NOMO-1 treated with dmso at 0.1 percent for 144 hours (cell line): ENCODE data around the gene GSTT4.
"Not testable (repeated sequence)": the region's sequence is repeated elsewhere in the genome, so short reads cannot be mapped to it uniquely, and the experiment has no call there.

Source experiments
- DNase-seq: peaks from one replicate; lab custom pipeline; 2025; ENCODE audit not compliant: unreplicated experiment; lab: John Stamatoyannopoulos, UW

The GSTT4 gene

DNA sequence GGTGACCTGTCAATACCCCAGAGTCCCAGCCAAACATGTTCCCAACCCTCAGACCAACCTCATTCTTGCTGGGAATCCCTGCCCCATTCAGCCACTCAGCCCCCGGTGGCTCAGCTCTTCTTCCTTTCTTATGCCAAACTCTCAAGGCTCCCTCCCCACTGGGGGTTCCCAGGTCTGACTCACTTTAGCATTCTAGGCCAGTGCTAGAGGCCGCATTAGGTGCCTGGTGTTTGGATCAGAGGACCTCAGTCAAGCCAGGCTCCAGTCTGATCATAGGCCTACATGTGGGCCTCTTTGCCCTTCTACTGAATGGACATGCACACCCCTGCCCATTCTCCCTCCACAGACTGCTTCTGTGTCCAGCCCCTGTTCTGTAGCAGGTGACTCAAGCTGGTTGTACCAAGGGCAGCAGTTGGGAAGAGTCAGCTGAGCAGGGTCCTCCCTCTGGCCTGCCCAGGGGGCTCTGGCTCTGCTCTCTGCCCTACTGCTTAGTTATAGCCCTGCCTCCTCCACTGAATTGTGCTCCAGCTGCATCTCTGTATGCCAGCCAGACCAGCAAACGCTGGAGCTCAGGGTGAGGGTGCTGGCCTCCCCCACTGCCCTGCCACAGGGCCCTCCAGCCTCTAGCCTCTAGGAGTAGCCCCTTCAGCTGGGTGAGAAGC, 15.5 kb downstream of the GSTT4 start:
- not testable (repeated sequence) for DNase-seq

DNA sequence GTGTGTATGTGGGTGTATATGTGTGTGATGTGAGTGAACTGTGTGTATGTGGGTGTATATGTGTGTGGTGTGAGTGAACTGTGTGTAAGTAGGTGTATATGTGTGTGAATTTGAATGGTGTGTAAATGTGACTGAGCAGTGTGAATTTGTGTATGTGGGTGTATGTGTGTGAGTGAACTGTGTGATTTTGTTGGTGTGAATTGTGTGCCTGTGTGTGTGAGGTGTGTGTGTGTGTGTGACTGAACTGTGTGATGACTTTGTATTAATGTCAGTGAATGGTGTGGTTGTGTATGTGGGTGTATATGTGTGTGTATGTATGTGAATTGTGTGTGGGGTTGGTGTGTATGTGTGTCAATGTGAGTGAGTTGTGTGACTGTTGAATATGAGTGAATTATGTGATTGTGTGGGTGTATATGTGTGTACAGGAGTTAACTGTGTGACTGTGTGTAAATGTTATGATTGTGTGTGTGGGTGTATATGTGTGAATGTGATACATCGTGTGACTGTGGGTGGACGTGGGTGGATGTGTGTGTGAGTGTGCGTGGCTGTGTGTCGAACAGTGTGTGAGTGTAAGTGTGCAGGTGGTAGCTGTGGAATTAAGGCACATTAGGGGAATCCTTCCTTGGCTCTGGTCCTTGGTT, 18.6 kb downstream of the GSTT4 start:
- DNase-seq = not testable (repeated sequence)

DNA sequence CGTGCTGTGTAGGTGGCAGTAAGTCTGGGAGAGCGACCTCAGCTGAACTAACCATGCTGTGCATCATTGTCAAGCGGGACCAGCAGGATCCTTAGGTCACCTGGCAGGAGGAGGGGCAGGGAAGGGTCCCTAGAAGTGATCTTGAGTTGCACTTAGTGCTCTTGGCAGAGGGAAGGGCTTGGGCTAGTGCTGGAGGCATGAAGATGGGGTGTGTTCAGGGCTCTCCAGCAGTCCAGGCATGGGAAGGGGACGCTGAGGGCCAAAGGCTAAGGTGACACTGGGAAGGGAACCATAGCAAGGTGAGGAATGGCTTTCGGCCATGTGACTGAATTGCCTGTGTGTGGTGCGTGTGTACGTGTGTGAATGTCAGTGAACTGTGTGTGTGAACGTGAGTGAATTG, 19.2 kb downstream of the GSTT4 start:
- DNase-seq = not testable (repeated sequence)

DNA sequence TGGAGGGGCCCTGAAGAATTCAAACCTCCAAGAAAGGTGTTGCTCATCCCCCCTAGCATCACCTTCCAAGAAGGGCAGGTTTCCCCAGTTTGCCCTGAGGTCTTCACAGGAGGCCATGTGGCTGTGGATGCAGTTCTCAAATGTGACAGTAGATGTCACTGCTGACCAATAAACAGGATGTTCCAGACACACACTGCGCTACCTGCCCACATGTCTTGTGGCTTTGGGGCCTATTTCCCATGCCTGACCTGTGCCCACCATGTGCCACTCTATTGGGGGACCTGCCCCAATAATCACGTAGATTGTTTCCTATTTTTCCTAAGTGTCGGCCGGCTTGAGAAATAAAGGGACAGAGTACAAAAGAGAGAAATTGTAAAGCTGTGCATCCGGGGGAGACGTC, 20.8 kb downstream of the GSTT4 start:
- DNase-seq = no peak

DNA sequence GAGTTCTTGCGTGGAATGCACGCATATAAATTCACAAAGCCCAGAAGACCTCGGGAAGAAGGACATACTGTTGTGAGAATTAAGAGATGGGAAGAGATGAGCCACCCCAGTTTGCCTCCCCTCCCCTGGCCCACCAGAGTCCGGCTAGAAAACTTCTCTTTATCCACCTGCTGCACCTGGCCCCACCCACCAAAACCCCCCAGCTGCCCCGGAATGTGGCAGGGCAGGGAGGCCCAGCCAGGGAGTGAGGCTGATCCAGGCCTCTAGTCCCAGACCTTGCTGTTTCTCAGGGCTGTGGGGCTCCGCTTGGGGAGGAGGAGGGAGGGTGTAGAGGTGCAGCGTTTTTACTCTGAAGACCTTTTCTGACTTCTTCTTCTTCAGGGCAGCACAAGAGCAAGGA, 24.7 kb downstream of the GSTT4 start:
- not testable (repeated sequence) for DNase-seq

DNA sequence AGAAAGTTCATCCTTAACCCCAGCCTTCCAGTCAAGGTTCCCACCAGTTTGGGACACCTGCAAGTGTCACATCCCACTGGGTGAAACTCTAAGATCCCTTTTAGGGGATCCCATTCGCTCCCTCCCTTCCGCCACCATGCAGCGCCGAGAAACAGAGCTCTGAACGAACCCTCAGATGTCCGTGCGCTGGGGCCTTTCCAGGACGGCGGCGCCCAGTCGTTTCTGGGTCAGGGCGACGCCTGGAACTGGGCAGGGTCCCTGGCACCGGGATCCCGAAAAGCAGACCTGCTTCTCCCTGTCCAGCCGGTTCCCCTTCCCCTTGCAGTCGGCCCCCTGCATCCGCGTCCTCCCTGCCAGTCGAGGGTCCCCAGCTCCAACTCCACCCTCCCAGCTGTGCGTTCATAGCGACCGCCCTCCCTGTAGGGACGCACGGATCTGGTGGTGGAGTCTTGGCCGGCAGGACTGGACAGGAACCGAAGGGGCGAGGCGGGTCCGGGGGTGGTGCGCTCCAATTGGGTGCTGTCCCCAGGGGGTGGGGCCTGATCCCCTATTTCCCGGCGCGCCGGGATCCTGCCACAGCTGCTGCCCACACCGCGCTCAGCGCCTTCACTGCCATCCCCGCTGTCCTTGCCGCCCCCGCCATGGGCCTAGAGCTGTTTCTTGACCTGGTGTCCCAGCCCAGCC, 25.6 kb downstream of the GSTT4 start, which contains the start of gene GSTT2:
Gene GSTT2, plus strand, starts transcription at position 578 of the 684 bp plus-strand sequence.
- DNase-seq = not testable (repeated sequence)

DNA sequence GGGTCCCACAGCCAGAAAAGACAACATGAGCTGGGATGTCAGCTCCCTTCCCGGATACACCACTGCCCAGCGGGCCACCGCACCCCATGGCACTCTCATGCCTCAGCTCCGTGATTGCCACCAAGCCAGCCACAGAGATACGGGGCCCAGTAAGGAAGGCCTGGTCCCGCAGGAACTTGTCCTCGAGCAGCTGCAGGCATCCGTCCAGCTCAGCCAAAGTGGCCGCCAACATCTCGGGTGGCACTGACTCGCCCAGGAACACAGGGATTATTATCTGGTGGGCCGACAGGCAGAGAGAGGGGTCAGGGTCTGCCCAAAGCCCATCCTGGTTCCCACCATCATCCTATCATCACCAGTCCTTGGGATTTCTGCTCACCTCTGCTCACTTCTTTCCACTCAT, 27.9 kb downstream of the GSTT4 start:
- DNase-seq = not testable (repeated sequence)

DNA sequence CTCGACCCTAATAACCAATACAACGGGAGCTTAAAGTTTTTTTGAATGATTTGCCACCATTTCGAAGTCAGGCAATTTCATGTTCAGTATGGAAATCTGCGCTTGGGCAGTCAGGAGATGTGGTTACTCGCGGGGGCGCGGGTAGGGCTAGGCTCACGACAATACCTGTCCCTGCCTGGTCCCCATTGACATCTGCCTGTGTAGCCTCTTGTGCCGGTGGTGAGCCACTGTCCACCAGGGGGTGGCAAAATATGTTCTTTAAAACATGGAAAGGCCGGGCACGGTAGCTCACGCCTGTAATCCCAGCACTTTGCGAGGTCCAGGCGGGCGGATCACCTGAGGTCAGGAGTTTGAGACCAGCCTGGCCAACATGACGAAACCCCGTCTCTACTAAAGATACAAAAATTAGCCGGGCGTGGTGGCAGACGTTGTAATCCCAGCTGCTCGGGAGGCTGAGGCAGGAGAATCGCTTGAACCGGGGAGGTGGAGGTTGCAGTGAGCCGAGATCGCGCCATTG, 30.4 kb downstream of the GSTT4 start:
- not testable (repeated sequence) for DNase-seq

DNA sequence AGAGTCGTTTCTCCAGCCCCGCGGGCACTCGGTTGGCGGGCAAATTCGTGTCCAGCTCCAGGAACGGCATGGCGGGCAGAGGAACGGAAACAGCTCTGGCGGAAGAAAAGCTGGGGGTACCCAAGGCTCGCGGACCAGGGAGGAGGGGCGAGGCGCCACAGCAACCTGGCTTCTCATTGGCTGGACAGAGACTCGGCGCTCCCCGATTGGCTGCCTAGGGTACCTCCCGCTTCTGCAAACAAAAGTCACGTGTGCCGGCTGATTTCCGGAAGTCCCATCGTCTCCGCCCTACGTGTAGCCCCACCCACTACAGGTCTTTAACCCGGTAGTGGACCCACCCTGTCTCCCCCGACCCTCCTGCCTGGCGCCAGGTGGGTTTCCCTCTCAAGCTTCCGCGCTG, 30.9 kb downstream of the GSTT4 start, which contains the start of gene DDT:
Gene DDT, minus strand, starts transcription at position 97 of the 400 bp plus-strand sequence. Its CDS starts 27 bp downstream, at position 70.
- DNase-seq = not testable (repeated sequence)

DNA sequence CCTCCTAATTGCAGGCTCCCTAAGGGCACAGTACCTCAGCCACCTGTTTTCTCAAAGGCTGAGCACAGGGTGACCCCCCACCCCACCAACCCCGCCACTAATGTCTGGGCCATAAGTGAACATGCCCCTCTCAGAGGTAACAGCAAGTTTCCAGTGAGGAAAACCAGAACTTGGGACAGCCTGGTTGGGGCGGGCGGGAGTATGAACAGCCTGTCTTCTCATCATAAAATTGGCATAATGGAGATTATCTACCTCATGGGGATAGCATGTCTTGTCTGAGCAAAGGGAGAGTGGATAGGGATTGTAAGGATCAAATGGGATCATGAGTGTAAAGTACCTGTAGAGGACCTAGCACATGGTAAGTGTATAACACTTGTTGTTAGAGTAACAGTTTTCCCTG, 33.3 kb downstream of the GSTT4 start:
- DNase-seq = not testable (repeated sequence)

DNA sequence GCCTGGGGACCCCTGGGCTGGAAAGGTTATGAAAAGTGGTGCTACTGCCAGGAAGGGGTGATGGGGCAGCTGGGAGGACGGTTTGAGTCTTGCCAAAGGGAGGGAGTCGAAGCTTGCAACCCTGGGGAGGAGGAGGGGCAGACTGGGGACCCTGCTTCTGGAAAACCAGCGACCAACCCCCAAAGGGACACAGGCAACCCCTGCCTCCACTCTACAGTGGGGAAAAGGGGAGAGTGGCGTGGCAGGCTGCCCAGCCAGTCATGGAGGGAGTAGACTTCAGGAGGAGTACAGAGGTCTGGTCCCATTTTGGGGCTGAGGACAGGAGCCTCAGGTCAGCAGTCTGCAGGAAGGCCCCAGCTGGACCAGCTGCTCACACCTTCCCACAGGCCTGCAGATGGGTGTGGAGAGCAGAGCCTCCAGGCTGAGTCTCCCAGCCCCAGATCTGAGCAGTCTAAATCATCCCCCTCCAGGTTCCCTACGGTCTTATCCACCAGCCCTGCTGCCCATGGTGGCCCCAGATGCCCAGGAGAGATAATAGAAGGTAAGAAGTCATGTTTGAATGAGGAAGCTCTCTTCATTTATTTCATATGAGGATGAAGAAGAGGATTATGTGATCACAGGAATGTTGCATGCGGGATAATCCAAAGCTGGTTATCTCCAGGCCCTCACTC, 34.3 kb downstream of the GSTT4 start:
- no peak for DNase-seq

DNA sequence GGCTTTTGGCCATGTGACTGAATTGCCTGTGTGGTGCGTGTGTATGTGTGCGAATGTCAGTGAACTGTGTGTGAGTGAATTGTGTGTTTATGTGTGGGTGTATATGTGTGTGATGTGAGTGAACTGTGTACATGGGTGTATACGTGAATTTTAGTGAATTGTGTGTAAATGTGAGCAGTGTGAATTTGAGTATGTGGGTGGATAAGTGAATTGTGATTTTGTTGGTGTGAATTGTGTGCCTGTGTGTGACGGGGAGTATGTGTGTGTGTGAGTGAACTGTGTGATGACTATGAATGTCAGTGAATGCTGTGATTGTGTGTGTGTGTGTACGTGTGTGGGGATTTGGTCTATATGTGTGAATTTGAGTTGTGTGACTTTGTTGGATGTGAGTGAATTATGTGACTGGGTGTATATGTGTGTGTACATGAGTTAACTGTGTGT, 35.0 kb downstream of the GSTT4 start:
- no peak for DNase-seq

DNA sequence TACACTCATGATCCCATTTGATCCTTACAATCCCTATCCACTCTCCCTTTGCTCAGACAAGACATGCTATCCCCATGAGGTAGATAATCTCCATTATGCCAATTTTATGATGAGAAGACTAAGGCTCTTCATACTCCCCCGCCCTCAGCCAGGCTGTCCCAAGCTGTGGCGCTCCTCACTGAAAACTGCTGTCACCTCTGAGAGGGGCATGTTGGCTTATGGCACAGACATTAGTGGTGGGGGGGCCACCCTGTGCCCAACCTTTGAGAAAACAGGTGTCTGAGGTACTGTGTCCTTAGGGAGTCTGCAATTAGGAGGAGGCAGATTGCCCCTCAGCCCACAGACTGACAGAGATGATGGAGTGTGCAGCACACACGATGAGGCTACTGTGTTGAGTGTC, 36.2 kb downstream of the GSTT4 start:
- no peak for DNase-seq

DNA sequence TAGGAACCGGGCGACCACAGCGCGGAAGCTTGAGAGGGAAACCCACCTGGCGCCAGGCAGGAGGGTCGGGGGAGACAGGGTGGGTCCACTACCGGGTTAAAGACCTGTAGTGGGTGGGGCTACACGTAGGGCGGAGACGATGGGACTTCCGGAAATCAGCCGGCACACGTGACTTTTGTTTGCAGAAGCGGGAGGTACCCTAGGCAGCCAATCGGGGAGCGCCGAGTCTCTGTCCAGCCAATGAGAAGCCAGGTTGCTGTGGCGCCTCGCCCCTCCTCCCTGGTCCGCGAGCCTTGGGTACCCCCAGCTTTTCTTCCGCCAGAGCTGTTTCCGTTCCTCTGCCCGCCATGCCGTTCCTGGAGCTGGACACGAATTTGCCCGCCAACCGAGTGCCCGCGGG, 38.7 kb downstream of the GSTT4 start, which contains the start of gene DDTL:
Gene DDTL, plus strand, starts transcription at position 321 of the 400 bp plus-strand sequence. Its CDS starts 27 bp downstream, at position 348.
- DNase-seq = not testable (repeated sequence)

DNA sequence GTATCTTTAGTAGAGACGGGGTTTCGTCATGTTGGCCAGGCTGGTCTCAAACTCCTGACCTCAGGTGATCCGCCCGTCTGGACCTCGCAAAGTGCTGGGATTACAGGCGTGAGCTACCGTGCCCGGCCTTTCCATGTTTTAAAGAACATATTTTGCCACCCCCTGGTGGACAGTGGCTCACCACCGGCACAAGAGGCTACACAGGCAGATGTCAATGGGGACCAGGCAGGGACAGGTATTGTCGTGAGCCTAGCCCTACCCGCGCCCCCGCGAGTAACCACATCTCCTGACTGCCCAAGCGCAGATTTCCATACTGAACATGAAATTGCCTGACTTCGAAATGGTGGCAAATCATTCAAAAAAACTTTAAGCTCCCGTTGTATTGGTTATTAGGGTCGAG, 39.2 kb downstream of the GSTT4 start:
- DNase-seq = not testable (repeated sequence)

DNA sequence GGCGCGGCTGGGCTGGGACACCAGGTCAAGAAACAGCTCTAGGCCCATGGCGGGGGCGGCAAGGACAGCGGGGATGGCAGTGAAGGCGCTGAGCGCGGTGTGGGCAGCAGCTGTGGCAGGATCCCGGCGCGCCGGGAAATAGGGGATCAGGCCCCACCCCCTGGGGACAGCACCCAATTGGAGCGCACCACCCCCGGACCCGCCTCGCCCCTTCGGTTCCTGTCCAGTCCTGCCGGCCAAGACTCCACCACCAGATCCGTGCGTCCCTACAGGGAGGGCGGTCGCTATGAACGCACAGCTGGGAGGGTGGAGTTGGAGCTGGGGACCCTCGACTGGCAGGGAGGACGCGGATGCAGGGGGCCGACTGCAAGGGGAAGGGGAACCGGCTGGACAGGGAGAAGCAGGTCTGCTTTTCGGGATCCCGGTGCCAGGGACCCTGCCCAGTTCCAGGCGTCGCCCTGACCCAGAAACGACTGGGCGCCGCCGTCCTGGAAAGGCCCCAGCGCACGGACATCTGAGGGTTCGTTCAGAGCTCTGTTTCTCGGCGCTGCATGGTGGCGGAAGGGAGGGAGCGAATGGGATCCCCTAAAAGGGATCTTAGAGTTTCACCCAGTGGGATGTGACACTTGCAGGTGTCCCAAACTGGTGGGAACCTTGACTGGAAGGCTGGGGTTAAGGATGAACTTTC, 44.0 kb downstream of the GSTT4 start, which contains the start of gene GSTT2B:
Gene GSTT2B, minus strand, starts transcription at position 112 of the 688 bp plus-strand sequence. Its CDS starts 64 bp downstream, at position 48.
- not testable (repeated sequence) for DNase-seq

DNA sequence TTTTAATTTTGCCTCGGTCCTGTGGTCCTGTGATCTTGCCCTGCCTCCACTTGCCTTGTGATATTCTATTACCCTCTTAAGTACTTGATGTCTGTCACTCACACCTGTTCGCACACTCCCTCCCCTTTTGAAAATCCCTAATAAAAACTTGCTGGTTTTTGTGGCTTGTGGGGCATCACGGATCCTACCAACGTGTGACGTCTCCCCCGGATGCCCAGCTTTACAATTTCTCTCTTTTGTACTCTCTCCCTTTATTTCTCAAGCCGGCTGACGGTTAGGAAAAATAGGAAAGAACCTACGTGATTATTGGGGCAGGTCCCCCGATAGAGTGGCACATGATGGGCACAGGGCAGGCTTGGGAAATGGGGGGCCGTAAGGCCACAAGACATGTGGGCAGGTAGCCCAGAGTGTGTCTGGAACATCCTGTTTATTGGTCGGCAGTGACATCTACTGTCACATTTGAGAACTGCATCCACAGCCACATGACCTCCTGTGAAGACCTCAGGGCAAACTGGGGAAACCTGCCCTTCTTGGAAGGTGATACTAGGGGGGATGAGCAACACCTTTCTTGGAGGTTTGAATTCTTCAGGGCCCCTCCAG, 48.9 kb downstream of the GSTT4 start:
- DNase-seq = not testable (repeated sequence)

DNA sequence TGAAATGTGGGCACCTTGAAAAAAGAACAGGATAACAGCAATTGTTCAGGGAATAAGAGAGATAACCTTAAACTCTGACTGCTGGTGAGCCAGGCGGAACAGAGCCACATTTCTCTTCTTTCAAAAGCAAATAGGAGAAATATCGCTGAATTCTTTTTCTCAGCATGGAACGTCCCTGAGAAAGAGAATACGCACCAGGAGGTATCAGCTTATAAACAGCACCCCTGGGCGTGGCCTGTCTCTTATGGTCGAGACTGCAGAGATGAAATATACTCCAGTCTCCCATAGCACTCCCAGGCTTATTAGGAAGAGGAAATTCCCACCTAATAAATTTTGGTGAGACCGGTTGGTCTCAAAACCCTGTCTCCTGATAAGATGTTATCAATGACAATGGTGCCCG, 49.4 kb downstream of the GSTT4 start:
- DNase-seq = not testable (repeated sequence)

DNA sequence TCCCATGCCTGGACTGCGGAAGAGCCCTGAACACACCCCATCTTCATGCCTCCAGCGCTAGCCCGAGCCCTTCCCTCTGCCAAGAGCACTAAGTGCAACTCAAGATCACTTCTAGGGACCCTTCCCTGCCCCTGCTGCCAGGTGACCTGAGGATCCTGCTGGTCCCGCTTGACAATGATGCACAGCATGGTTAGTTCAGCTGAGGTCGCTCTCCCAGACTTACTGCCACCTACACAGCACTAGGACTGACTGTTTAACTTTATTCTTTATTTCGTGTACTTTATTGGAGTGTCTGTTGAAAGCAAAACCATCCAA, 50.3 kb downstream of the GSTT4 start:
- DNase-seq = not testable (repeated sequence)
